Activated T-helper 2 cell treated with anti-CD3 and anti-CD28 coated beads, Interferon-gamma antibody, Interleukin-2, Interleukin-4, amounts not matched to agents 10 μg/mL and 5 μg/mL and 100 μg/mL, durations not matched to agents 14 hours and 24 hours and 36 hours (primary cell): ENCODE results near the gene DEFB121. TPM values are rescaled to one million over a fixed set of nuclear protein-coding genes. Genes with fewer than 3 reads are reported as not detected.
"Not testable (repeated sequence)": the region's sequence is repeated elsewhere in the genome, so short reads cannot be mapped to it uniquely, and the experiment has no call there.

Experiments used
- DNase-seq: peaks from one replicate; pipeline ENCODE4 v3.0.0; 2021; ENCODE audit warnings: low spot score
- H3K27ac Mint-ChIP-seq: one replicate; pipeline ENCODE4 v1.8.0; 2021; ENCODE audit warnings: mixed read lengths
- H3K27me3 Mint-ChIP-seq: one replicate; pipeline ENCODE4 v1.8.0; 2021; ENCODE audit warnings: low read depth, mixed read lengths
- H3K36me3 Mint-ChIP-seq: one replicate; pipeline ENCODE4 v1.8.0; 2021; ENCODE audit warnings: low read depth, mixed read lengths
- H3K4me1 Mint-ChIP-seq: one replicate; pipeline ENCODE4 v1.8.0; 2021; ENCODE audit warnings: low read depth, mixed read lengths
- H3K4me3 Mint-ChIP-seq: one replicate; pipeline ENCODE4 v1.8.0; 2021; ENCODE audit warnings: low read depth, mild to moderate bottlenecking, moderate library complexity, mixed read lengths
- H3K9me3 Mint-ChIP-seq: one replicate; pipeline ENCODE4 v1.8.0; 2021; ENCODE audit warnings: mixed read lengths
- intact Hi-C: fragments of 100-400 bp; cut with micrococcal nuclease; formaldehyde crosslinking; loops from one replicate; pipeline ENCODE4 v1.15.1; 2023
- total RNA-seq: library from RNA; stranded (reverse); gene quantifications from 2 replicates; pipeline ENCODE4 v1.2.3, GENCODE V29; 2022

The DEFB121 gene, protein sequence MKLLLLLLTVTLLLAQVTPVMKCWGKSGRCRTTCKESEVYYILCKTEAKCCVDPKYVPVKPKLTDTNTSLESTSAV
- not detected in 2 replicates for total RNA-seq

DNA sequence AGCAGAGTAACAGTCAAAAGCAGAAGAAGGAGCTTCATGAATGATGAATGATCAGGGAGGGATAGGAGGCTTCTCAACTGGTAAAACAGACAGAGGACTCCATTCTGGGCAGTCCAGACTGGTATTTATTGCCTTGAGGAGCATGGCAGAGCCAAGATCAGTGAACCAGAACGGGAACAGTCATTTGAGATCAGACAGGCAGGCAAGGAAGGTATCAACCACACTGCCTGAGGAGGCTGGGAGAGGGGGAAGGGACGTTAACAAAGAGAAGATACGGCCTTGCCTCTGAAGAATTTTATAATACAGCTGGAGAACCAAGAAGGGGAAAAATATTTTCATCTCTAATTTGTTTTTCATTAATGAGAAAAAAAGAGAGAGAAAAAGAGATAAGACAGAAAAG, at the start of gene DEFB121:
Gene DEFB121, minus strand, starts transcription at position 101 of the 400 bp plus-strand sequence. Its CDS starts 63 bp downstream, at position 38.
- Mint-ChIP-seq H3K4me3 (no peak within 1 kb of the TSS), H3K36me3 (no peaks in the 10 kb centered on the region), H3K4me1 (no peaks in the 10 kb centered on the region), H3K9me3 (no peaks in the 10 kb centered on the region), H3K27ac (no peak within 1 kb of the TSS), H3K27me3 (no peaks in the 10 kb centered on the region)
- no peak for DNase-seq
- intact Hi-C loops = no loop called here

GRCh38 chr20:31454361-31454760, 48.3 kb upstream of the DEFB121 start:
- DNase-seq = no peak
- H3K27me3 Mint-ChIP-seq = peaks cover 4% of the 10 kb centered on the region
- no peak overlapping the region for H3K4me3 Mint-ChIP-seq
- no peaks in the 10 kb centered on the region for H3K4me1 Mint-ChIP-seq
- H3K9me3 Mint-ChIP-seq = no peaks in the 10 kb centered on the region
- intact Hi-C loops = no loop called here
- H3K27ac Mint-ChIP-seq = no peak overlapping the region
- no peaks in the 10 kb centered on the region for H3K36me3 Mint-ChIP-seq

GRCh38 chr20:31452575-31452974, 46.6 kb upstream of the DEFB121 start:
- Mint-ChIP-seq H3K4me1 (no peaks in the 10 kb centered on the region), H3K27me3 (no peaks in the 10 kb centered on the region), H3K4me3 (no peak overlapping the region), H3K36me3 (no peaks in the 10 kb centered on the region), H3K9me3 (no peaks in the 10 kb centered on the region), H3K27ac (no peak overlapping the region)
- intact Hi-C loops = no loop called here
- no peak for DNase-seq

GRCh38 chr20:31449511-31450414, 43.7 kb upstream of the DEFB121 start:
- H3K4me3 Mint-ChIP-seq = no peak overlapping the region
- no peak for DNase-seq
- no peaks in the 10 kb centered on the region for H3K36me3 Mint-ChIP-seq
- no peak overlapping the region for H3K27ac Mint-ChIP-seq
- intact Hi-C loops = no loop called here
- no peaks in the 10 kb centered on the region for H3K9me3 Mint-ChIP-seq
- no peaks in the 10 kb centered on the region for H3K4me1 Mint-ChIP-seq
- no peaks in the 10 kb centered on the region for H3K27me3 Mint-ChIP-seq

- intact Hi-C loops = no loop called here
- Mint-ChIP-seq H3K27ac (no peak overlapping the region), H3K4me1 (no peaks in the 10 kb centered on the region), H3K9me3 (no peaks in the 10 kb centered on the region), H3K27me3 (no peaks in the 10 kb centered on the region), H3K4me3 (no peak overlapping the region), H3K36me3 (no peaks in the 10 kb centered on the region)
- DNase-seq = no peak
Measured at GRCh38 chr20:31446084-31446819, 40.2 kb upstream of the DEFB121 start.

DNA sequence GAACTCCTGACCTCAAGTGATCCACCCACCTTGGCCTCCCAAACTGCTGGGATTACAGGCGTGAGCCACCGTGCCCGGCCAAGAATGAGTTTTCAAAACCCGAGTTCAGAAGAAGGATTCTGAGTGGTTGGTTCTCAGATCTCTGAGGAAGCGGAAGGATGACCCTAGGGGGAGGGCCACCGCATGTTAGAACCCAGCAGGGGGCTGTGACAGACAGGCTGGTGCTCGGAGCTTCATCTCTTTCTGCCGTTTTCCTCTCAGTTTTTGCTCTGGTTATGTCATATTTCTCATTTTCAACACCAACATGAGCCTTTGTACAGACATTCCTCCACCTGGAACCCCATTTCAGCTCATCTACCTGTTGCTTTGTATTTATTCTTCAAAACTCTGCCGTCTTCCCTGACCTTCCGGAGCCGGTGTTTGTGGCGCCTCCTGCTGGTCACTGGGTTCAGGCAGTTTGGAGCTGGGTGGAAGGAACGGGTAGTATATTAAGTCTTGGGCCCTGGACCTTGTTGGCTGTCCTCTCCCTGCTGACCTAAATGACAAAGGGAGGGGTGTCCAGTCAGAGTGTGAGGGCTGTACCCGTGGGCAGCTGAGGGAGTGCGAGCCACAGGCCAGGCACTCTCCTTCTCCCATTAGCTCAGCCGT, 34.1 kb upstream of the DEFB121 start, which contains the start of gene DEFB123:
Gene DEFB123, plus strand, starts transcription at position 621 of the 648 bp plus-strand sequence. CDS start 67 bp downstream, outside the sequence.
- DNase-seq = no peak
- no peaks in the 10 kb centered on the region for H3K4me1 Mint-ChIP-seq
- H3K4me3 Mint-ChIP-seq = no peak within 1 kb of the TSS
- no peak within 1 kb of the TSS for H3K27ac Mint-ChIP-seq
- H3K9me3 Mint-ChIP-seq = no peaks in the 10 kb centered on the region
- intact Hi-C loops = no loop called here
- H3K27me3 Mint-ChIP-seq = no peaks in the 10 kb centered on the region
- no peaks in the 10 kb centered on the region for H3K36me3 Mint-ChIP-seq

DNA sequence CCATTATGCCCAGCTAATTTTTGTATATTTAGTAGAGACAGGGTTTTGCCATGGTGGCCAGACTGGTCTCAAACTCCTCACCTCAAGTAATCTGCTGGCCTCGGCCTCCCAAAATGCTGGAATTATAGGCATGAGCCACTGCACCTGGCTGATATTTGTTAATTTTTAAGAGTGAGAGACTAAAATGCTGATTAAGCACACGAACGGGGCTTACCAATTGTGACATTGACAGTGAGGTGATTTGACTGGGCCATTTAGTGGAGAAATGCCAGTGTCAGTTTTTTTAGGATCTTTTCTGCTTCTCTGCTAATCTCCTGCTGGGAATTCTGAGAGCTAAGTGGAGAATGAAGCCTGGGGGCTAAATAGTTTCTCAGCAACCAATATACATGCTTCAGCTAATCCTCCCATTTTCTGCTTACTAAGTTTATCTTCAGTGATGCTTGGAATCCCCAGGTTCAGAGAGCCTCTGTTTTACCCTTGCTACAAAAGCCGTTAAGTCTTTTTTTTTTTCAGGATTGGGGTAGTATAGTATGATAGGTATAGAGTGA, 24.6 kb upstream of the DEFB121 start:
- no peaks in the 10 kb centered on the region for H3K4me1 Mint-ChIP-seq
- H3K27me3 Mint-ChIP-seq = peaks cover 4% of the 10 kb centered on the region
- intact Hi-C loops = no loop called here
- no peak for DNase-seq
- H3K9me3 Mint-ChIP-seq = no peaks in the 10 kb centered on the region
- no peak overlapping the region for H3K4me3 Mint-ChIP-seq
- H3K27ac Mint-ChIP-seq = no peak overlapping the region
- H3K36me3 Mint-ChIP-seq = no peaks in the 10 kb centered on the region

DNA sequence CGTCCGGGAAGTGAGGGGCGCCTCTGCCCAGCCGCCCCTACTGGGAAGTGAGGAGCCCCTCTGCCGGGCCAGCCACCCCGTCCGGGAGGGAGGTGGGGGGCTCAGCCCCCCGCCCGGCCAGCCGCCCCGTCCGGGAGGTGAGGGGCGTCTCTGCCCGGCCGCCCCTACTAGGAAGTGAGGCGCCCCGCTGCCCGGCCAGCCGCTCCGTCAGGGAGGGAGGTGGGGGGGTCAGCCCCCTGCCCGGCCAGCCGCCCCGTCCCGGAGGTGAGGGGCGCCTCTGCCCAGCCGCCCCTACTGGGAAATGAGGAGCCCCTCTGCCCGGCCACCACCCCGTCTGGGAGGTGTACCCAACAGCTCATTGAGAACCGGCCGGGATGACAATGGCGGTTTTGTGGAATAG, 21.6 kb upstream of the DEFB121 start:
- intact Hi-C loops, H3K9me3 Mint-ChIP-seq, H3K36me3 Mint-ChIP-seq, H3K27me3 Mint-ChIP-seq, H3K4me3 Mint-ChIP-seq, H3K27ac Mint-ChIP-seq, DNase-seq, H3K4me1 Mint-ChIP-seq: not testable (repeated sequence)

DNA sequence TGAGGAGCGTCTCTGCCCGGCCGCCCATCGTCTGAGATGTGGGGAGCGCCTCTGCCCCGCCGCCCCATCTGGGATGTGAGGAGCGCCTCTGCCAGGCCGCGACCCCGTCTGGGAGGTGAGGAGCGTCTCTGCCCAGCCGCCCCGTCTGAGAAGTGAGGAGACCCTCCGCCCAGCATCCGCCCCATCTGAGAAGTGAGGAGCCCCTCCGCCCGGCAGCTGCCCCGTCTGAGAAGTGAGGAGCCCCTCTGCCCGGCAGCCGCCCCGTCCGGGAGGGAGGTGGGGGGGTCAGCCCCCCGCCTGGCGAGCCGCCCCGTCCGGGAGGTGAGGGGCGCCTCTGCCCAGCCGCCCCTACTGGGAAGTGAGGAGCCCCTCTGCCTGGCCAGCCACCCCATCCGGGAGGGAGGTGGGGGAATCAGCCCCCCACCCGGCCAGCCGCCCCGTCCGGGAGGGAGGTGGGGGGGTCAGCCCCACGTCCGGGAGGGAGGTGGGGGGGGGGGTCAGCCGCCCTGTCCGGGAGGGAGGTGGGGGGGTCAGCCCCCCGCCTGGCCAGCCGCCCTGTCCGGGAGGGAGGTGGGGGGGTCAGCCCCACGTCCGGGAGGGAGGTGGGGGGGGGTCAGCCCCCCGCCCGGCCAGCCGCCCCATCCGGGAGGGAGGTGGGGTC, 21.0 kb upstream of the DEFB121 start:
- intact Hi-C loops, H3K4me1 Mint-ChIP-seq, H3K9me3 Mint-ChIP-seq, H3K27me3 Mint-ChIP-seq, H3K36me3 Mint-ChIP-seq, H3K4me3 Mint-ChIP-seq, DNase-seq, H3K27ac Mint-ChIP-seq: not testable (repeated sequence)

DNA sequence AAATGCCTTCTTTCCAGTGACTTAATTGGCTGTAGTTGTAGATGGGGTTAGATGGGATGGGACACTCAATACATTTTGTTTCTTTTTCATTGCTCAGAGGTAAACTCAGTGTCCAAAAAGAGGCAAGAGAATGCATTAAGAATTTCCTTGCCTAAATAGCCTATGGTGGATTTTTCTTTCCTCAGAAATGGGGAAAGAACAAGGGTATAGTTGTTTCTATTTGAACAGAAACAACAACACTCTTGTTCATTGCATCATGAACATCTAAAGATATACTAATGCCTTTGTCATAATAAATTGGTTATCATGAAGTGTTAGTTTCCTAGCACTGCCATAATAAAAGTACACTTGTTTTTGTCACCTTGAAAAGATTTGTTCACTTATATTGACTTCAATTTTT, 19.8 kb upstream of the DEFB121 start:
- H3K36me3 Mint-ChIP-seq = no peaks in the 10 kb centered on the region
- no peaks in the 10 kb centered on the region for H3K4me1 Mint-ChIP-seq
- DNase-seq = no peak
- H3K27ac Mint-ChIP-seq = no peak overlapping the region
- no peaks in the 10 kb centered on the region for H3K27me3 Mint-ChIP-seq
- no peak overlapping the region for H3K4me3 Mint-ChIP-seq
- intact Hi-C loops = no loop called here
- H3K9me3 Mint-ChIP-seq = no peaks in the 10 kb centered on the region

DNA sequence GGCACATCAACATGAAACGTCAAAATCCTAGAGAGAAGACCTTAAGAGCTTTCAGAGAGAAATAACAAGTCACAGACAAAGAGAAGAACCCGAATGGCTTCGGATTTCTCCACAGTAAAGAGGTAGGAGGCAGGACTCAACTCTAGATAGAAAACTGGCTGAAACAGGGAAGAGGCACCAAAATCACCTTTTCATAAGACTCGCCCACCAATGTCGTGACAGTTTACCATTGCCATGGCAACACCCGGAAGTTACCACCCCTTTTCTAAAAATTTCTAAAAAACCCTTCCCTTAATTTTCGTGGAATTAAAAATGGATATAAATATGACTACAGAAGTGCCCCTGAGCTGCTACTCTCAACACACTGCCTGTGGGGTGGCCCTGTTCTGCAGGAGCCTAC, 12.3 kb upstream of the DEFB121 start:
- H3K9me3 Mint-ChIP-seq = no peaks in the 10 kb centered on the region
- intact Hi-C loops = no loop called here

GRCh38 chr20:31415653-31416052, 9.6 kb upstream of the DEFB121 start:
- no peak overlapping the region for H3K27ac Mint-ChIP-seq
- no peaks in the 10 kb centered on the region for H3K36me3 Mint-ChIP-seq
- H3K4me1 Mint-ChIP-seq = no peaks in the 10 kb centered on the region
- intact Hi-C loops = no loop called here
- DNase-seq = no peak
- H3K27me3 Mint-ChIP-seq = no peaks in the 10 kb centered on the region
- H3K4me3 Mint-ChIP-seq = no peak overlapping the region
- H3K9me3 Mint-ChIP-seq = no peaks in the 10 kb centered on the region

More for the DNA sequence above, 12.3 kb upstream of the DEFB121 start:
- no peak overlapping the region for H3K4me3 Mint-ChIP-seq
- H3K36me3 Mint-ChIP-seq = no peaks in the 10 kb centered on the region
- H3K4me1 Mint-ChIP-seq = no peaks in the 10 kb centered on the region
- DNase-seq = no peak
- H3K27ac Mint-ChIP-seq = no peak overlapping the region
- no peaks in the 10 kb centered on the region for H3K27me3 Mint-ChIP-seq
